CD4-positive, alpha-beta T cell (primary cell): ENCODE results near the gene TAF4. TPM values are rescaled to one million over a fixed set of nuclear protein-coding genes. Genes with fewer than 3 reads are reported as not detected.

Experiments used
- ATAC-seq: fragments of 200-7000 bp; cut with Tn5 transposase; one replicate; pipeline ENCODE4 v1.10.0; 2022; ENCODE audit warnings: mild to moderate bottlenecking; ENCODE audit not compliant: poor library complexity
- CTCF ChIA-PET: fragments of 350-600 bp; sonication (Branson Sonifier 250); formaldehyde crosslinking; loops from one replicate; lab custom pipeline; 2021; ENCODE audit warnings: antibody characterized with exemption, inconsistent platforms; lab: Charles Lee
- POLR2A ChIA-PET: fragments of 350-600 bp; sonication (Branson Sonifier 250); formaldehyde crosslinking; loops from one replicate; lab custom pipeline; 2021; ENCODE audit warnings: antibody characterized with exemption, inconsistent platforms; lab: Charles Lee
- DNase-seq, 14 experiments: peaks; one replicate each; pipeline ENCODE4 v3.0.0-alpha.2; 2013 to 2020; ENCODE audit warnings: mixed read lengths in 2 of 14
- H3K27ac ChIP-seq, 2 donors: one replicate each; pipeline versions ENCODE4 v1.5.1 to v1.7.0; 2013; ENCODE audit warnings: low read length in 2 of 2, low read depth in 1 of 2, mild to moderate bottlenecking in 1 of 2
- H3K27me3 ChIP-seq, 2 experiments: 1 replicate in 1 of 2; 2 replicates in 1 of 2; pipeline versions ENCODE4 v1.6.1 to v1.7.0; 2013; ENCODE audit warnings: low read length in 2 of 2, control low read depth in 1 of 2, mild to moderate bottlenecking in 1 of 2, moderate library complexity in 1 of 2; ENCODE audit not compliant: insufficient read depth in 2 of 2, control insufficient read depth in 1 of 2
- H3K36me3 ChIP-seq: one replicate; pipeline ENCODE4 v1.6.1; 2013; ENCODE audit warnings: low read length, control low read depth; ENCODE audit not compliant: insufficient read depth
- H3K4me1 ChIP-seq: one replicate; pipeline ENCODE4 v1.6.1; 2013; ENCODE audit warnings: low read length, control low read depth; ENCODE audit not compliant: insufficient read depth
- H3K4me3 ChIP-seq: one replicate; pipeline ENCODE4 v1.5.1; 2013; ENCODE audit warnings: mild to moderate bottlenecking, low read length, moderate library complexity
- H3K9me3 ChIP-seq, 2 experiments: 1 replicate in 1 of 2; 2 replicates in 1 of 2; pipeline versions ENCODE4 v1.6.1 to v1.7.0; 2013; ENCODE audit warnings: low read length in 2 of 2, mild to moderate bottlenecking in 2 of 2, control low read depth in 1 of 2, moderate library complexity in 1 of 2; ENCODE audit not compliant: control insufficient read depth in 1 of 2, insufficient read depth in 1 of 2
- H3K27ac Mint-ChIP-seq: one replicate; pipeline ENCODE4 v1.8.0; 2020; ENCODE audit warnings: mixed read lengths
- H3K27me3 Mint-ChIP-seq: one replicate; pipeline ENCODE4 v1.8.0; 2021; ENCODE audit warnings: mixed read lengths
- H3K36me3 Mint-ChIP-seq: one replicate; pipeline ENCODE4 v1.8.0; 2021; ENCODE audit warnings: low read depth, mixed read lengths
- H3K4me1 Mint-ChIP-seq: one replicate; pipeline ENCODE4 v1.8.0; 2021; ENCODE audit warnings: low read depth, mixed read lengths
- H3K4me3 Mint-ChIP-seq: one replicate; pipeline ENCODE4 v1.8.0; 2020; ENCODE audit warnings: mild to moderate bottlenecking, mixed read lengths
- H3K9me3 Mint-ChIP-seq: one replicate; pipeline ENCODE4 v1.8.0; 2020; ENCODE audit warnings: mixed read lengths
- CTCF ChIP-seq: fragments of 200-600 bp; IDR thresholded peaks from one replicate; pipeline ENCODE4 v1.8.0; 2022; ENCODE audit warnings: antibody characterized with exemption, mild to moderate bottlenecking
- intact Hi-C, 2 experiments: fragments of 100-400 bp; cut with DNase I in 1 of 2; cut with micrococcal nuclease in 1 of 2; formaldehyde crosslinking; loops; one replicate each; pipeline versions ENCODE4 v1.15.1 to v1.9.0; 2023 to 2025; cut with DNase I, micrococcal nuclease
- total RNA-seq, 174 experiments: library from RNA in 2 of 174; stranded (reverse) in 2 of 174; gene quantifications; one replicate each; pipeline ENCODE4 v1.2.3 and lab custom pipeline; 2021 to 2026

TAF4 gene
- total RNA-seq, 2 experiments from 2014 or later = 11.1 to 12.5 TPM

GRCh38 chr20:61926796-61927192, 138.9 kb downstream of the TAF4 start:
- no peaks in the 10 kb centered on the region for H3K4me1 Mint-ChIP-seq
- H3K36me3 Mint-ChIP-seq = no peaks in the 10 kb centered on the region
- ChIA-PET CTCF (no interaction called here), POLR2A (no interaction called here)
- H3K27me3 Mint-ChIP-seq = no peaks in the 10 kb centered on the region
- Histone ChIP-seq H3K36me3 (no peaks in the 10 kb centered on the region), H3K9me3 (peaks cover 0 to 28% of the 10 kb centered on the region in 2 experiments), H3K4me1 (no peaks in the 10 kb centered on the region), H3K27ac (no peak overlapping the region), H3K27me3 (no peaks in the 10 kb centered on the region), H3K4me3 (no peak overlapping the region)
- H3K4me3 Mint-ChIP-seq = no peak overlapping the region
- no peak overlapping the region for H3K27ac Mint-ChIP-seq
- no peaks in the 10 kb centered on the region for H3K9me3 Mint-ChIP-seq
- no peak for TF ChIP-seq CTCF
- no peak for DNase-seq
- intact Hi-C loops = no loop called here
- no peak for ATAC-seq

GRCh38 chr20:61926253-61926613, 139.4 kb downstream of the TAF4 start:
- Histone ChIP-seq H3K4me1 (no peaks in the 10 kb centered on the region), H3K27ac (no peak overlapping the region), H3K9me3 (peaks cover 0 to 28% of the 10 kb centered on the region in 2 experiments), H3K4me3 (no peak overlapping the region), H3K36me3 (no peaks in the 10 kb centered on the region), H3K27me3 (no peaks in the 10 kb centered on the region)
- no peak for DNase-seq
- intact Hi-C loops = no loop called here
- Mint-ChIP-seq H3K4me1 (no peaks in the 10 kb centered on the region), H3K27ac (no peak overlapping the region), H3K9me3 (no peaks in the 10 kb centered on the region), H3K36me3 (no peaks in the 10 kb centered on the region), H3K27me3 (no peaks in the 10 kb centered on the region), H3K4me3 (no peak overlapping the region)
- ChIA-PET CTCF (no interaction called here), POLR2A (no interaction called here)
- ATAC-seq = no peak
- TF ChIP-seq CTCF = no peak

GRCh38 chr20:61925555-61926252, 140.0 kb downstream of the TAF4 start:
- no peak overlapping the region for H3K4me3 Mint-ChIP-seq
- no peaks in the 10 kb centered on the region for H3K27me3 Mint-ChIP-seq
- TF ChIP-seq CTCF = no peak
- no peak for ATAC-seq
- intact Hi-C loops = no loop called here
- no peaks in the 10 kb centered on the region for H3K27me3 ChIP-seq
- H3K9me3 ChIP-seq = peaks cover 0 to 28% of the 10 kb centered on the region in 2 experiments
- H3K9me3 Mint-ChIP-seq = no peaks in the 10 kb centered on the region
- H3K4me1 Mint-ChIP-seq = no peaks in the 10 kb centered on the region
- H3K4me3 ChIP-seq = no peak overlapping the region
- H3K36me3 ChIP-seq = no peaks in the 10 kb centered on the region
- no peaks in the 10 kb centered on the region for H3K36me3 Mint-ChIP-seq
- no peaks in the 10 kb centered on the region for H3K4me1 ChIP-seq
- ChIA-PET CTCF (no interaction called here), POLR2A (no interaction called here)
- DNase-seq = no peak
- no peak overlapping the region for H3K27ac ChIP-seq
- H3K27ac Mint-ChIP-seq = no peak overlapping the region
